Measurements from ENCODE around the gene ZNF473. TPM values are rescaled to one million over a fixed set of nuclear protein-coding genes. Genes with fewer than 3 reads are reported as not detected.

Gene ZNF473
- total RNA-seq = 10.2 and 13.2 TPM in 2 replicates

GRCh38 chr19:50025794-50026549 lies at the start of gene ZNF473:
TSS of gene ZNF473 (plus strand) at chr19:50026005. CDS start at chr19:50031083, 5,078 bp downstream.
- Histone ChIP-seq H3K27me3 (ENCODE audit: control insufficient read depth, insufficient read depth, low read length) (no peaks in the 10 kb centered on the region), H3K36me3 (ENCODE audit: control insufficient read depth, insufficient read depth, low read length) (no peaks in the 10 kb centered on the region), H3K4me3 (ENCODE audit: low read depth, low read length) (peak within 1 kb of the TSS; percentile 96)
- no peak for TF ChIP-seq CTCF (IDR thresholded peaks at IDR 0.05; ENCODE audit: insufficient read depth, low read length, poor library complexity, severe bottlenecking)
- DNase-seq (ENCODE audit: low read depth) = peak; percentile 82

- no peak for DNase-seq (ENCODE audit: low read depth)
- peaks cover 16% of the 10 kb centered on the region for H3K27me3 ChIP-seq (ENCODE audit: control insufficient read depth, insufficient read depth, low read length)
- no peaks in the 10 kb centered on the region for H3K36me3 ChIP-seq (ENCODE audit: control insufficient read depth, insufficient read depth, low read length)
- no peak for TF ChIP-seq CTCF (IDR thresholded peaks at IDR 0.05; ENCODE audit: insufficient read depth, low read length, poor library complexity, severe bottlenecking)
- H3K4me3 ChIP-seq (ENCODE audit: low read depth, low read length) = no peak overlapping the region
Observed at GRCh38 chr19:49976496-49976895, 49.3 kb upstream of the ZNF473 start.

GRCh38 chr19:49977076-49977475 lies 48.7 kb upstream of the ZNF473 start:
- DNase-seq (ENCODE audit: low read depth) = no peak
- Histone ChIP-seq H3K36me3 (ENCODE audit: control insufficient read depth, insufficient read depth, low read length) (no peaks in the 10 kb centered on the region), H3K4me3 (ENCODE audit: low read depth, low read length) (no peak overlapping the region), H3K27me3 (ENCODE audit: control insufficient read depth, insufficient read depth, low read length) (peaks cover 10% of the 10 kb centered on the region)
- TF ChIP-seq CTCF (IDR thresholded peaks at IDR 0.05; ENCODE audit: insufficient read depth, low read length, poor library complexity, severe bottlenecking) = no peak

GRCh38 chr19:49977881-49978280 lies 47.9 kb upstream of the ZNF473 start:
- no peaks in the 10 kb centered on the region for H3K36me3 ChIP-seq (ENCODE audit: control insufficient read depth, insufficient read depth, low read length)
- H3K4me3 ChIP-seq (ENCODE audit: low read depth, low read length) = no peak overlapping the region
- DNase-seq (ENCODE audit: low read depth) = no peak
- no peak for TF ChIP-seq CTCF (IDR thresholded peaks at IDR 0.05; ENCODE audit: insufficient read depth, low read length, poor library complexity, severe bottlenecking)
- H3K27me3 ChIP-seq (ENCODE audit: control insufficient read depth, insufficient read depth, low read length) = peaks cover 3% of the 10 kb centered on the region

- Histone ChIP-seq H3K4me3 (ENCODE audit: low read depth, low read length) (no peak overlapping the region), H3K36me3 (ENCODE audit: control insufficient read depth, insufficient read depth, low read length) (no peaks in the 10 kb centered on the region), H3K27me3 (ENCODE audit: control insufficient read depth, insufficient read depth, low read length) (no peaks in the 10 kb centered on the region)
- DNase-seq (ENCODE audit: low read depth) = no peak
- no peak for TF ChIP-seq CTCF (IDR thresholded peaks at IDR 0.05; ENCODE audit: insufficient read depth, low read length, poor library complexity, severe bottlenecking)
Observed at GRCh38 chr19:49978324-49978723, 47.5 kb upstream of the ZNF473 start.

All from kidney epithelial cell (primary cell).